Natural killer cell treated with Interleukin-12 subunit alpha and Interleukin-12 subunit beta and Interleukin-15 and Interleukin-18, amount 100 ng/mL, for 72 hours (primary cell): Measurements from ENCODE around the gene MALL. TPM values are rescaled to one million over a fixed set of nuclear protein-coding genes. Genes with fewer than 3 reads are reported as not detected.
"Not testable (repeated sequence)": the region's sequence is repeated elsewhere in the genome, so short reads cannot be mapped to it uniquely, and the experiment has no call there.

ENCODE experiments used
- ATAC-seq, 2 donors: fragments of 150-1000 bp; cut with Tn5 transposase in 1 of 2; sonication (Bioruptor Pico), chemical (Tn5 transposase) in 1 of 2; 2 replicates each; pipeline ENCODE4 v1.10.0; 2021
- DNase-seq: peaks from one replicate; pipeline ENCODE4 v3.0.0; 2022; ENCODE audit warnings: low spot score
- H3K27ac Mint-ChIP-seq, 2 donors: 1 replicate in 1 of 2; 2 replicates in 1 of 2; pipeline ENCODE4 v1.8.0; 2022; ENCODE audit warnings: mixed read lengths in 2 of 2, mild to moderate bottlenecking in 1 of 2, moderate library complexity in 1 of 2
- H3K27me3 Mint-ChIP-seq, 2 donors: 1 replicate in 1 of 2; 2 replicates in 1 of 2; pipeline ENCODE4 v1.8.0; 2022; ENCODE audit warnings: mixed read lengths in 2 of 2
- H3K36me3 Mint-ChIP-seq: one replicate; pipeline ENCODE4 v1.8.0; 2022; ENCODE audit warnings: mixed read lengths
- H3K4me1 Mint-ChIP-seq, 2 donors: 1 replicate in 1 of 2; 2 replicates in 1 of 2; pipeline ENCODE4 v1.8.0; 2022; ENCODE audit warnings: low read depth in 2 of 2, mixed read lengths in 2 of 2, mild to moderate bottlenecking in 1 of 2
- H3K4me3 Mint-ChIP-seq: one replicate; pipeline ENCODE4 v1.8.0; 2022; ENCODE audit warnings: mixed read lengths
- H3K9me3 Mint-ChIP-seq: 2 replicates; pipeline ENCODE4 v1.8.0; 2022; ENCODE audit warnings: mixed read lengths
- total RNA-seq, 2 donors: library from RNA; stranded (reverse); gene quantifications; one replicate each; pipeline ENCODE4 v1.2.3, GENCODE V29; 2022

Gene MALL
- total RNA-seq, 2 donors from 2014 or later = not detected

DNA sequence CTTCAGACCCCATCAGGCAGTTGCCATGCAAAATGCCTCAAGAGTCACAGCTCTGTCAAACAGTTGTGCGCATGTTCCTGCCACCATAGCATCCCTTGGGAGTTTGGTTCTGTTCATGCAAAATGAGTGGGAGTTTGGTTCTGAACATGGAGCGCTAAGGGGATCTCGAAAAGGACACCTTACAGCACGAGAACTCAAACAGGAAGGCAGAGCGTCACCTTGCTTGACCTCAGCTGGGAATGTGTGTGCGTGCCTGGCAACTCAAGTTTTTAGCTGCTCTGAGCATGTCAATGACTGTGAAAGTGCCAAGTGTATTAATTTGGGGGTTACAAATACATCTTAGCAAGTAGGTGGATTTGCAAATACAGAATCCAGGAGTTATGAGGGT lies 16.6 kb downstream of the MALL start:
- no peaks in the 10 kb centered on the region for H3K36me3 Mint-ChIP-seq
- ATAC-seq (no peak), DNase-seq (no peak)
- no peaks in the 10 kb centered on the region for H3K4me1 Mint-ChIP-seq
- H3K27ac Mint-ChIP-seq = no peak overlapping the region
- H3K9me3 Mint-ChIP-seq = no peaks in the 10 kb centered on the region
- H3K27me3 Mint-ChIP-seq = peaks cover 2 to 8% of the 10 kb centered on the region in 2 donors
- H3K4me3 Mint-ChIP-seq = no peak overlapping the region

GRCh38 chr2:110097506-110098220 lies 18.0 kb downstream of the MALL start:
- no peaks in the 10 kb centered on the region for H3K4me1 Mint-ChIP-seq
- peaks cover 2 to 7% of the 10 kb centered on the region in 2 donors for H3K27me3 Mint-ChIP-seq
- ATAC-seq (no peak), DNase-seq (no peak)
- no peak overlapping the region for H3K27ac Mint-ChIP-seq
- no peak overlapping the region for H3K4me3 Mint-ChIP-seq
- H3K9me3 Mint-ChIP-seq = no peaks in the 10 kb centered on the region
- H3K36me3 Mint-ChIP-seq = no peaks in the 10 kb centered on the region

- ATAC-seq (no peak), DNase-seq (no peak)
- Mint-ChIP-seq H3K9me3 (no peaks in the 10 kb centered on the region), H3K4me3 (no peak overlapping the region), H3K36me3 (no peaks in the 10 kb centered on the region), H3K27me3 (peaks cover 0 to 7% of the 10 kb centered on the region in 2 donors), H3K27ac (no peak overlapping the region), H3K4me1 (no peaks in the 10 kb centered on the region)
Measured at GRCh38 chr2:110095994-110096633, 19.5 kb downstream of the MALL start.

DNA sequence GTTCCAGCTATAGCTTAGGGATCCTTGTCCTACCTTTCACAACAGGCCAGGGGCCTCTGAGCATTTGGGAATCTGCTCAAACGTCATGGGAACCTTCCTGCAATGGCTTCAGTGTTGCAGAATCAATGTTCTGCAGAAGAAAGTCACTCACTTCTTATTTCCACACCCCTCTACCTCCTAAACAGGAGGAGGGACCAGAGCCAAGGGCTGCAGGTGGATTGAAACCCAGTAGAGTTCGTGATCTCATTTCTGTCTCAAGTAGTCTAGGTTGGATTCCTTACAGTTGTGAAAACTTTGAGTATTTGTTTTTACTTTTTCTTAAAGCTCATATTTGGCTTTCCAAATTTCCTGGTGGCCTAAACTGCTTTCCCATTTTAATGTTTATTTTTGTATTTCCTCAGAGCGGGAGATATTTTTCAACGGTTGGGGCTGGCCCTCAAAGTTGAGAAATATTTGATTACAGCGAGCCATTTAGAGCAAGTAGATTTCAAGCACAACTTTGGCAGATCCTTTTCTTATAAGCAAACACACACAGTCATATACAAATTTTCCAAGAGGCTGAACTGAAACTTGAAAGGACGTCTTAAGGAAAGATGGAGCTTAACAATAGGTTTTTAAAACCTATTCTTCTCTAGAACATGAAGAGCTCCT lies 20.6 kb downstream of the MALL start:
- not testable (repeated sequence) for H3K27me3 Mint-ChIP-seq, H3K9me3 Mint-ChIP-seq, H3K4me3 Mint-ChIP-seq, H3K4me1 Mint-ChIP-seq, DNase-seq, H3K27ac Mint-ChIP-seq, H3K36me3 Mint-ChIP-seq, ATAC-seq

DNA sequence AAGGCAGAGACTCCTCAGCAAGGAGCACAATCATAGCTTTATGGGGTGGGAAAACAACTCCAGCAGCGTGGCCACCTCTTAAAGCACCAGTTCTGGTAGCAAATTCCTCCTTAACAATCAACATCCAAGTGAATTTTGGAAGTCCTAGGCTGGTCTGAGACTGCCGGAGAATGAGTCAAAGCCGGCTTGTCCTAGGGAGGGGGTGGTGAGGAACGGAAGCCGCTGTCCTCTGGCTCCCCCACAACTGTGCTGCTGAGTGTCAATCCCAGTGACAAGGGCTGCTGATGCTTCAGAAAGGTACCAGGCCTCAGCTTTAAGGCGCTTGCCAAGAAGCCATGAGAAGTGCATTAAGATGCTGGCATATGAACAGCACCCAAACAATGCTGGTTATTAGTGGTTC lies 21.7 kb downstream of the MALL start:
- not testable (repeated sequence) for ATAC-seq, H3K4me3 Mint-ChIP-seq, H3K9me3 Mint-ChIP-seq, H3K4me1 Mint-ChIP-seq, H3K27ac Mint-ChIP-seq, H3K27me3 Mint-ChIP-seq, DNase-seq, H3K36me3 Mint-ChIP-seq

- H3K27ac Mint-ChIP-seq, H3K9me3 Mint-ChIP-seq, H3K4me3 Mint-ChIP-seq, H3K4me1 Mint-ChIP-seq, ATAC-seq, H3K36me3 Mint-ChIP-seq, DNase-seq, H3K27me3 Mint-ChIP-seq: not testable (repeated sequence)
Measured at GRCh38 chr2:110090164-110090563, 25.5 kb downstream of the MALL start.

- not testable (repeated sequence) for H3K9me3 Mint-ChIP-seq, H3K4me1 Mint-ChIP-seq, ATAC-seq, DNase-seq, H3K4me3 Mint-ChIP-seq, H3K36me3 Mint-ChIP-seq, H3K27ac Mint-ChIP-seq, H3K27me3 Mint-ChIP-seq
Measured at GRCh38 chr2:110083757-110084156, 31.9 kb downstream of the MALL start.

DNA sequence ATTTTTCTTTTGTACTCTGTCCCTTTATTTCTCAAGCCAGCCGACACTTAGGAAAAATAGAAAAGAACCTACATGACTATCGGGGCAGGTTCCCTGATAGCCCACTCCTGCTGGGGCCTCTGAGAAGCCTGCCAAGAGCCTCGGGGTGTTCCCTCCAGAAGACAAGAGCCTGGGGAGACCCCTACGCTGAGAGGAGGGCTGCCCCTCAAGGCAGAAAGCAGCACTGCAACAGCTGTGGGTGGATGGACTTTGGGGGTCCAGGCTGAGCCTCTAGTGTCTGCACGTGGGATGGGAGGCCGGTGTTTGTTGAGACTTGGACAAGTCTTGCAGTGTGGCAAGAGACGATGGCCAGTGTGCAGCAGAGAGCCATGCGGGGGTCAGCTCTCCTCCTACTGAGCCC lies 32.5 kb downstream of the MALL start:
- not testable (repeated sequence) for H3K4me1 Mint-ChIP-seq, DNase-seq, H3K9me3 Mint-ChIP-seq, H3K4me3 Mint-ChIP-seq, H3K27ac Mint-ChIP-seq, ATAC-seq, H3K36me3 Mint-ChIP-seq, H3K27me3 Mint-ChIP-seq

DNA sequence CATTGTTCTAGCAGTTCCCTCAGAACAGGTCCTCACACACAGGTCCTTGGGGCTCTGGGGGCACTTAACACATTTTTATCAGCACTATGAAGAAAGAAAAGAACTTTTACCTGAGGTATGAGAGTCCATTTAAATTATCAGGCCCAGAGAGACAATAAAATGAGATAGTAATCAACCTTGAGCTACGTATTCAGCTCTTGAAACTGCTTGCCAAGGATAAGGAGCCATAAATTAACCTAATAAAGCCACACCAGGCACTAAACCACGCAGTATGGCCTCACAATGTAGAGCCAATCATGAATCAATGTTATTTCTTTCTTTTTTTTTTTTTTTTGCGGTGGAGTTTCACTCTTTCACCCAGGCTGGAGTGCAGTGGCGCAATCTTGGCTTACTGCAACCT lies 37.5 kb downstream of the MALL start:
- not testable (repeated sequence) for ATAC-seq, H3K4me3 Mint-ChIP-seq, H3K9me3 Mint-ChIP-seq

GRCh38 chr2:110075896-110076295 lies 39.7 kb downstream of the MALL start:
- not testable (repeated sequence) for H3K4me3 Mint-ChIP-seq, H3K27me3 Mint-ChIP-seq, H3K9me3 Mint-ChIP-seq

More for the DNA sequence above, 37.5 kb downstream of the MALL start:
- not testable (repeated sequence) for H3K27ac Mint-ChIP-seq, H3K36me3 Mint-ChIP-seq, H3K4me1 Mint-ChIP-seq, H3K27me3 Mint-ChIP-seq, DNase-seq

GRCh38 chr2:110069869-110070268 lies 45.8 kb downstream of the MALL start:
- H3K4me1 Mint-ChIP-seq, H3K36me3 Mint-ChIP-seq, H3K27me3 Mint-ChIP-seq, H3K4me3 Mint-ChIP-seq, H3K27ac Mint-ChIP-seq, H3K9me3 Mint-ChIP-seq: not testable (repeated sequence)
- ATAC-seq (peak in 1 of 2 donors; percentile 37), DNase-seq (peak; percentile 41)

More at GRCh38 chr2:110075896-110076295, 39.7 kb downstream of the MALL start:
- not testable (repeated sequence) for H3K4me1 Mint-ChIP-seq, H3K27ac Mint-ChIP-seq, DNase-seq, H3K36me3 Mint-ChIP-seq, ATAC-seq

DNA sequence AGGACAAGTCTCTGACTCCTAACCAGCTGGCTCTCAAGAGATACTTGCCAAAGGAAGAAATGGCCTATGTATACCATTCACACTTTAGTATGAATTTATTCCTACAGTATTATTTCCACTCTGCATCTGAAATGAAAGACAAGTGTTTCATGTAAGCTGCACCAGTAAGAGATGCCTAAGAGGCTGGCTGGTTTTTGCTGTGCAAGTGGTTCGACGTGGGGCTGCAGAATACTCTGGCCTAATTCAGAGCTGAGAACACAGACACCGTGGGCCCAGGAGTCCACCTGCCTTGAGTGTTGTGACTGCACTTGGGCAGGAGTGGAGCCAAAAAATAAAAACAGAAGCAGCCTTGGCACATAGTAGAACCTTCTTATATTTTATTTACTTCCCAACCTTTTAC lies 47.5 kb downstream of the MALL start:
- DNase-seq = peak; percentile 18
- H3K27ac Mint-ChIP-seq, H3K9me3 Mint-ChIP-seq, H3K4me1 Mint-ChIP-seq, H3K27me3 Mint-ChIP-seq, ATAC-seq, H3K4me3 Mint-ChIP-seq, H3K36me3 Mint-ChIP-seq: not testable (repeated sequence)

DNA sequence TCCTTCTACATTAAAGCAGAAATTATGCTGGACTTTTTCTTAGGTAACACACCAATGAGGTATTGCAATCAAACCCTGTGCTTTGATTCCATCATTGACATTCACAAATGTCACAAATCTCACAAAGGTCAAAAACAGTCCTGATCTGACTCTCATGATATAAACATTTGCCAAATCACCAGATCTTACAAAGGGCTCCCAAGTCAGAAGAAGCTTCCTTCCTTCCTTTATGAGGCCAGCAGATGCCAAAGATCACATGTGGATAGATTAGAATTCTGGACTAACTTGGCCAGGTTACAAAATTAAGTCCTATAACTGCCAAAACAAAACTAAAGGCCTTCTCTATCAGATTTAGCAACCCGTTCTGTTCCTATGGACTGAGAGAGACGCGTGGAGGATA lies 53.3 kb downstream of the MALL start:
- H3K27me3 Mint-ChIP-seq, H3K27ac Mint-ChIP-seq, H3K4me1 Mint-ChIP-seq, H3K9me3 Mint-ChIP-seq, ATAC-seq, H3K4me3 Mint-ChIP-seq, DNase-seq, H3K36me3 Mint-ChIP-seq: not testable (repeated sequence)

DNA sequence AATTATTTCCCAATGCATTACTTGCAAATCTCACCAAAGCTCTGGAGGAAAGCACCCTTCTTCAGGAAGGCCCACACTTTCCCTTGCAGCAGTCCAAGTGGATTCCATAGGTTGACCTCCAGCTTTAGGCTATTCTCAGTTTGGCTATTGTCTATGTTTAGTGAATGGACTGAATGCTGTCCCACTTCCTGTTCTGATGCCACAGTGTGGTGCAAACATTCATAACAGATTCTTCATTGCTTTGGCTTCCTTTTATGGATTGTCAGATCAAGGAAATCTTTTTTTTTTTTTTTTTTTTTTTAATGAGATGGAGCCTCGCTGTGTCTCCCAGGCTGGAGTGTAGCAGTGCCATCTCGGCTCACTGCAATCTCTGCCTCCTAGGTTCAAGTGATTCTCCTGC lies 55.1 kb downstream of the MALL start:
- not testable (repeated sequence) for H3K27ac Mint-ChIP-seq, DNase-seq, H3K27me3 Mint-ChIP-seq, H3K9me3 Mint-ChIP-seq, H3K36me3 Mint-ChIP-seq, ATAC-seq, H3K4me3 Mint-ChIP-seq, H3K4me1 Mint-ChIP-seq
